ENCODE results near the gene NDUFS8. TPM values are rescaled to one million over a fixed set of nuclear protein-coding genes. Genes with fewer than 3 reads are reported as not detected.

Gene NDUFS8
- total RNA-seq, 1 experiment from 2014 or later, result 214 TPM

- H3K9me3 Mint-ChIP-seq, result no peaks in the 10 kb centered on the region
- no peak overlapping the region for H3K18ac ChIP-seq (ENCODE audit: insufficient read length, low read depth, low read length)
- no peak overlapping the region for H3K9ac ChIP-seq (ENCODE audit: extremely low read depth, insufficient read length, low read length)
- no peak overlapping the region for H2BK5ac ChIP-seq (ENCODE audit: insufficient read length, low read length)
- no peaks in the 10 kb centered on the region for H3K27me3 ChIP-seq (ENCODE audit: insufficient read depth, low read length)
- no peak overlapping the region; a peak in 1 of 7 replicates for H3K27ac Mint-ChIP-seq
- no peak overlapping the region for H2BK20ac ChIP-seq (ENCODE audit: low read depth, low read length, poor library complexity, severe bottlenecking)
- no peaks in the 10 kb centered on the region for H4K20me1 ChIP-seq (ENCODE audit: control insufficient read depth, insufficient read depth, insufficient read length)
- no peak overlapping the region for H3K4me2 ChIP-seq (ENCODE audit: insufficient read depth, insufficient read length, low read length)
- no peak overlapping the region for H3T11ph ChIP-seq (ENCODE audit: low read length)
- H3K4me1 ChIP-seq (ENCODE audit: insufficient read depth, low read length), result no peaks in the 10 kb centered on the region
- H4K91ac ChIP-seq (ENCODE audit: insufficient read length, low read depth, low read length), result no peak overlapping the region
- no peak overlapping the region for H3K27ac ChIP-seq (ENCODE audit: insufficient read length, low read depth, low read length)
- no peak overlapping the region for H3K4ac ChIP-seq (ENCODE audit: low read depth, low read length)
- H3K9me3 ChIP-seq (ENCODE audit: control insufficient read depth, low read depth, low read length), result no peaks in the 10 kb centered on the region
- H2BK12ac ChIP-seq (ENCODE audit: insufficient read length, low read depth, low read length), result no peak overlapping the region
- no peak for TF ChIP-seq CTCF (conservative IDR thresholded peaks at IDR 0.05)
- no peak overlapping the region for H3K23ac ChIP-seq (ENCODE audit: insufficient read length, low read depth, low read length)
- H2BK120ac ChIP-seq (ENCODE audit: low read depth, low read length, poor library complexity, severe bottlenecking), result no peak overlapping the region
- H3K4me3 Mint-ChIP-seq, result no peak overlapping the region
- no peak overlapping the region for H2AK5ac ChIP-seq (ENCODE audit: insufficient read length, low read length)
- H2AFZ ChIP-seq (ENCODE audit: low read length), result no peak overlapping the region
- H4K8ac ChIP-seq (replicated peaks; ENCODE audit: insufficient read length, low read depth, low read length), result no peak overlapping the region
- DNase-seq, result no peak
- H3K79me2 ChIP-seq (ENCODE audit: insufficient read depth, low read length), result no peaks in the 10 kb centered on the region
- H3K4me1 Mint-ChIP-seq, result no peaks in the 10 kb centered on the region
- no CpG with 5 or more reads among the region's 3 CpGs for WGBS (ENCODE audit: extremely low coverage, insufficient read length, low lambda C conversion rate)
- no peak overlapping the region for H2BK15ac ChIP-seq (ENCODE audit: low read depth, low read length)
- no peaks in the 10 kb centered on the region for H3K27me3 Mint-ChIP-seq (ENCODE audit: low read depth)
- H4K5ac ChIP-seq (ENCODE audit: insufficient read length, low read depth, low read length), result no peak overlapping the region
- peaks cover 34 to 86% (median 71%) of the 10 kb centered on the region in 3 experiments for H3K36me3 Mint-ChIP-seq (ENCODE audit: insufficient read depth in 1 of 3, low read depth in 3 of 3)
- no peaks in the 10 kb centered on the region for H3K23me2 ChIP-seq (ENCODE audit: insufficient read length, low read depth, low read length, poor library complexity, severe bottlenecking)
- H3K79me1 ChIP-seq (ENCODE audit: insufficient read depth, low read depth, low read length, poor library complexity, severe bottlenecking), result peaks cover 3% of the 10 kb centered on the region
- no peak overlapping the region for H3K14ac ChIP-seq (ENCODE audit: insufficient read depth, low read length)
- no peak overlapping the region for H3K56ac ChIP-seq (ENCODE audit: insufficient read length, low read depth, low read length)
Observed at GRCh38 chr11:68071281-68072048, 41.0 kb downstream of the NDUFS8 start.
